Measurements from ENCODE around the gene CLDND2. TPM values are rescaled to one million over a fixed set of nuclear protein-coding genes. Genes with fewer than 3 reads are reported as not detected.

The CLDND2 gene
- total RNA-seq, 1 donor from 2014 or later, result not detected

Other genes starting within 250 kb of the CLDND2 start
- 4.8 TPM for gene SIGLEC9, start 244.1 kb downstream of the CLDND2 start, total RNA-seq
- 3.8 TPM for gene SIGLEC7, start 226.7 kb downstream of the CLDND2 start, total RNA-seq
- gene CD33, start 143.9 kb downstream of the CLDND2 start, total RNA-seq, result 3.4 TPM
- not detected for gene SIGLECL1, start 117.9 kb downstream of the CLDND2 start, total RNA-seq
- 0.86 TPM for gene IGLON5, start 57.4 kb downstream of the CLDND2 start, total RNA-seq
- 1.8 TPM for gene VSIG10L, start 26.9 kb downstream of the CLDND2 start, total RNA-seq
- 378 TPM for gene ETFB, start 2.6 kb downstream of the CLDND2 start, total RNA-seq
- 1.7 TPM for gene NKG7, start 3.7 kb upstream of the CLDND2 start, total RNA-seq
- not detected for gene LIM2, start 19.0 kb upstream of the CLDND2 start, total RNA-seq
- gene C19orf84, start 21.6 kb upstream of the CLDND2 start, total RNA-seq, result not detected
- gene SIGLEC10, start 48.6 kb upstream of the CLDND2 start, total RNA-seq, result 3.2 TPM
- 1.1 TPM for gene SIGLEC8, start 89.5 kb upstream of the CLDND2 start, total RNA-seq
- gene CEACAM18, start 109.5 kb upstream of the CLDND2 start, total RNA-seq, result not detected
- gene SIGLEC12, start 132.8 kb upstream of the CLDND2 start, total RNA-seq, result 0.20 TPM
- gene SIGLEC6, start 162.7 kb upstream of the CLDND2 start, total RNA-seq, result 0.20 TPM
- 5.2 TPM for gene ZNF175, start 202.3 kb upstream of the CLDND2 start, total RNA-seq